ENCODE measurements around the gene NDUFB3.

- TF ChIP-seq POLR2A (IDR thresholded peaks at IDR 0.05): no peak
- TF ChIP-seq, protein P1, sequence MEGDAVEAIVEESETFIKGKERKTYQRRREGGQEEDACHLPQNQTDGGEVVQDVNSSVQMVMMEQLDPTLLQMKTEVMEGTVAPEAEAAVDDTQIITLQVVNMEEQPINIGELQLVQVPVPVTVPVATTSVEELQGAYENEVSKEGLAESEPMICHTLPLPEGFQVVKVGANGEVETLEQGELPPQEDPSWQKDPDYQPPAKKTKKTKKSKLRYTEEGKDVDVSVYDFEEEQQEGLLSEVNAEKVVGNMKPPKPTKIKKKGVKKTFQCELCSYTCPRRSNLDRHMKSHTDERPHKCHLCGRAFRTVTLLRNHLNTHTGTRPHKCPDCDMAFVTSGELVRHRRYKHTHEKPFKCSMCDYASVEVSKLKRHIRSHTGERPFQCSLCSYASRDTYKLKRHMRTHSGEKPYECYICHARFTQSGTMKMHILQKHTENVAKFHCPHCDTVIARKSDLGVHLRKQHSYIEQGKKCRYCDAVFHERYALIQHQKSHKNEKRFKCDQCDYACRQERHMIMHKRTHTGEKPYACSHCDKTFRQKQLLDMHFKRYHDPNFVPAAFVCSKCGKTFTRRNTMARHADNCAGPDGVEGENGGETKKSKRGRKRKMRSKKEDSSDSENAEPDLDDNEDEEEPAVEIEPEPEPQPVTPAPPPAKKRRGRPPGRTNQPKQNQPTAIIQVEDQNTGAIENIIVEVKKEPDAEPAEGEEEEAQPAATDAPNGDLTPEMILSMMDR (IDR thresholded peaks at IDR 0.05): no peak
Measured at GRCh38 chr2:201126308-201127151, 54.7 kb downstream of the NDUFB3 start.
